K562 (cell line): Measurements from ENCODE around the gene UBN1. TPM values are rescaled to one million over a fixed set of nuclear protein-coding genes. Genes with fewer than 3 reads are reported as not detected.
A peak's percentile ranks its signal among the peaks of the same experiment; 100 is the strongest.

Experiments used
- ATF3 ChIP-seq, 2 experiments: fragments of 450-650 bp in 1 of 2; sonication (generic) in 1 of 2; formaldehyde crosslinking in 1 of 2; IDR thresholded peaks in 1 of 2; conservative IDR thresholded peaks in 1 of 2; 2 replicates each; pipeline versions ENCODE4 v1.6.1 to v1.8.1; 2016 to 2023; ENCODE audit warnings: mild to moderate bottlenecking in 2 of 2, moderate library complexity in 2 of 2, inconsistent platforms in 1 of 2, missing genetic modification reagents in 1 of 2
- EP400 ChIP-seq: fragments of 450-650 bp; IDR thresholded peaks from 2 replicates; pipeline ENCODE4 v1.6.1; 2017; ENCODE audit warnings: antibody characterized with exemption, mild to moderate bottlenecking, moderate library complexity
- MIER1 ChIP-seq: fragments of 450-650 bp; IDR thresholded peaks from 2 replicates; pipeline ENCODE4 v1.6.1; 2016; ENCODE audit warnings: antibody characterized with exemption, mild to moderate bottlenecking, low read depth
- TBP ChIP-seq: optimal IDR thresholded peaks from 2 replicates; pipeline ENCODE3; 2011; ENCODE audit warnings: low read depth, low read length, improper control_type of control experiment
- ZNF133 ChIP-seq: fragments of 250-450 bp; sonication (Bioruptor Pico); IDR thresholded peaks from 2 replicates; pipeline ENCODE4 v1.4.0; 2020; ENCODE audit warnings: mild to moderate bottlenecking
- ZNF512 ChIP-seq: IDR thresholded peaks from 2 replicates; pipeline ENCODE4 v1.6.1; 2016; ENCODE audit warnings: missing genetic modification characterization, missing compliant biosample characterization
- polyA plus RNA-seq, 8 experiments: library from polyadenylated mRNA; depleted of rRNA in 4 of 8; stranded (reverse) in 5 of 8; unstranded in 3 of 8; fragments of >200 nt; fragmentation: Nextera tagmentation in 2 of 8; fragmentation: Illumina TruSeq in 1 of 8; extraction: Ambion mirVana in 2 of 8; extraction: Trizol in 1 of 8; gene quantifications; 2 replicates each; pipeline versions ENCODE4 v1.2.1 to v1.2.3, GENCODE V29; 2011 to 2014; ENCODE audit warnings: inconsistent platforms in 1 of 8, missing spikeins in 1 of 8
- total RNA-seq, 7 experiments: library from RNA; depleted of rRNA in 6 of 7; stranded (reverse); fragments of >200 nt in 6 of 7; fragmentation: Illumina TruSeq in 2 of 7; extraction: Trizol in 2 of 7; gene quantifications; 2 replicates each; pipeline versions ENCODE4 v1.2.1 to v1.2.3, GENCODE V29; 2011 to 2021; ENCODE audit warnings: low replicate concordance in 1 of 7

UBN1 gene
- total and polyA plus RNA-seq, 9 of the 15 experiments (the other 6 are each of a cell fraction or from before 2014, with no cell fraction given), result 1.5 to 45.7 (median 20.6) TPM

DNA sequence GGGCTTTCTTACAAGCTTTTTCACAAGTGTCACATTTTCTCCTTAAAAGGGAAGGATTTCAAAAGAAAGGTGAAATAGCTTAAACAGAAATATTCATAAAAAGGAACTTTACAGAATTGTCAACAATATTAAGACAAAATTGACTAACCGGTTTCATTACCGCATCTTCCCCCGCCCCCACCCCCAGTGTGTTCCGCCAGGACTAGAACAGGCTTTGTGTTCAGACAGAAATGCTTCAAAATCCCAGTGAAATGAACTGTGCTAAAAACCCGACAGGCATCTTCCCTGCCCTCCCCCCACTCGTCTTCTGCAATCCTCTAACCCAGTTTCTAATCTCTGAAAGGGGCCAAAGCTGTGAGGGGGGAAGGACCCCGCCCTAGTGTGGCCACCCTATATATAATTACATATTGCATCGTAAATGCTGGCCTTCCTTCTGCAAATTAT lies 43.9 kb upstream of the UBN1 start (continued):
- TF ChIP-seq ATF3 (IDR thresholded peaks at IDR 0.05) (peak; percentile 51; the same call in 1 of the 2 replicates), ATF3 (CRISPR knock-in tag; conservative IDR thresholded peaks at IDR 0.05) (no peak), EP400 (0 out of 2 replicates have a peak, but pooled peaks have one; percentile 23), MIER1 (no peak), ZNF133 (CRISPR knock-in tag) (no peak), TBP (no peak), ZNF512 (tag) (peak; percentile 28; the same call in 1 of the 2 replicates)
